GM18909 (cell line): ENCODE results near the gene SAP130.
"Not testable (repeated sequence)": the region's sequence is repeated elsewhere in the genome, so short reads cannot be mapped to it uniquely, and the experiment has no call there.

ENCODE experiments used
- ATAC-seq: cut with Tn5 transposase; IDR thresholded peaks from one replicate; pipeline ENCODE4 v1.9.1; 2021; ENCODE audit warnings: mild to moderate bottlenecking; ENCODE audit not compliant: unreplicated experiment, poor library complexity

SAP130 gene

DNA sequence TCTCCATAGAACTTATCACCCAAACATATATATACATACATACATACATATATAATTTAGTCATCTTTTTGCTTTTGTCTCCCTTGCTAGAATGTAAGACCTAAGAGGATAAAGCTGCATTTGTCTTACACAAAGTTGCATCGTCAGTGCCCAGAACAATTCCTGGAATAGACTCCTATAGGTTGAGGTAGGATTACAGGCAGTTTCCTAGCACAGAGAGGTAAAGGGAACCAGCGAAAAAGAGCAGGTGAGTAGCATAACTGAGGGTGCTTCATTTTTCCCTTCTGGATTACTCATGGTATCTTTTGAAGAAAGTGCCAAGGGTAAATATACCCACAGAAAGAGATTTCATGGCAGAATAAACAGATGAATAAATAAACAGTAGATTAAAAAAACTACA lies 74.0 kb downstream of the SAP130 start:
- no peak for ATAC-seq

DNA sequence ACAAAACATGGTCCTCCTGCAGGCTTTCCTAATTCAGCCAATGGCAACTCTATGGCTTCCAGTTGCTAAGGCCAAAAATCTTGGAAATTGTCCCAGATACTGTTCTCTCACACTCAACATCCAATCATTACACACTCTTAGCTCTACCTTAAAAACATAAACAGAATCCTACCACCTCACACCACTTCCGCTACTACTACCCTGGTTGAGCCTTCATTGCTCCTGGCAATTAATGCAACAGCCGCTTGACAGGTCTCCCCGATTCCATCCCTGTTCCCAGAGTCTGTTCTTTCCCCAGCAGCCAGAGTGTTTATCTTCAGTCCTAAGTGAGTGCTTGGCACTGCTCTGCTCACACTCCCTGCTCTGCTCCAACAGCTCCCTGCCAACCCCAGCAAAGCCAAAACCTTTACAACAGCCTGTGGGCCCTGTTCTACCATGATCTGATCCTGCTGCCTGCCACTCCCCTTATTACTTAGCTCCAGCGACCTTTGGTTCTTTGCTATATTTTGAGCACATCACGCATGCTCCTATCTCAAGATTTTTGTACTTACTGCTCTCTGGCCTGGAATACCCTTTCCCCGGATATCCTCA lies 74.6 kb downstream of the SAP130 start:
- ATAC-seq: no peak

DNA sequence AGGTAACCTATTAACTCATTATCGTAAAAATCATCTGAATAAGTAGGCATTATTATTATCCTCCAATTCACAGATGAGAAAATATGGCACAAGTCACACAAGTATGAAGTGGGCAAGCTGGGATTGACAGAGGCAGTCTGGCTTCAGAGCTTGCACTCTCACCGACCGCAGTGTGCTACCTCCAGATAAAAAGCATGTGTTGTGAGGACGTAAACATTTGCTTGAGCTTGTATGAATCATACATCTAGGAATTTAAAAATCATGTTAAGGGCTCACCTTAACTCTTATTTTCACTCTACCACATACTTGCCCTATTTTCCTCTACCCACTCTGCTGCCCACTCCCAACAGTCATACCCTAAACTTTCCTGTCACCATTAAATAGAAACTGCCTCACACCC lies 76.8 kb downstream of the SAP130 start:
- no peak for ATAC-seq

DNA sequence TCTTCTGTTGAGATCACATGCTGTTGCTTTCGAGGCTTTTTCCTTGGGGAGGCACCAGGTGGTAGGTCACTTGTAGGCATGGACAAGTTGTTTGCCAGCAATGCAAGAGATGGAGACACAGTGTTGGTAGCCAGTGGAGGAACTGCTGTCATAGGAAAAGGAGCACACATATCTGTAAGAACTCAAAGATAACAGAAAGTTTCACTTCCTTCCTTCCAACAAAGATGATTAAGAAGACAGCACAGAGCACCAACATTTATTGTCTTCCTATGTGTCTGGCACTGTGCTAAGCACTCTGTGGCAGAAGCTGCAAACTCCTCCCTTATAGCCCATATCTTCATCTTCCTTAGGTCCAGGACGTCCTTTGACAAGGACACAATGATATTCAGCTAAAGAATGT lies 77.6 kb downstream of the SAP130 start:
- ATAC-seq: no peak

DNA sequence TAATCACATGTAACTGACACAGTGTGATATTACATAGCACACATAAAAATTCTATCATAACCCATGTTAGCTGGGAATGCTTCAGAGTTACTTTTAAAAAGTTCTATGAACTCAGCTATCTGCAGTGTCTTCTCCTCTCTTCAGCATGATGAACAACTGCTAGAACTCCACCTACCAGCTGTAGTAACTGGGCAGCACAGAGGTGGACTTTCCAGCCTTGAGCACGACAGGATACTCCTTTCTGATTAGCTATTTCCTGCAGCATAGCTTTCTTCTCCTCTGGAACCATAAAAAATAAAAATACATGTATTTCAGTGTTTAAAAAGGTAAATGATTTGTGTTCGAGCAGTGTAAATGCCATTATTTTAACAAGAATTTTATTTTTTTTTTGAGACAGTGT lies 82.6 kb downstream of the SAP130 start:
- no peak for ATAC-seq

DNA sequence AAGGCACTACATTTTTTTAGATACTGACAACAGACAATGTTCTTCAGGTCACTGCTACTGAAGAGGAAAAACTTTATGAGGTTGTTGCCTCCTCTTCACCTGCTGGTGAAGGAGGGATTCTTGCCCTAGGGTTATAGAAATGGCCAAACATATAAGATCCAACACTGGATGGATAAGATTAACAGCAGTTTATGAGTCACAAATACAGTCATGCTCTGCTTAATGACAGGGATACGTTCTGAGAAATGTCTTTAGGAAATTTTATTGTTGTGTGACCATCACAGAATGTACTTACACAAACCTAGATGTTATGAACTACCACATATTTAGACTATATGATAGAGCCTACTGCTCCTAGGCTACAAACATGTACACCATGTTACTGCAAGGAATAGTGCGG lies 84.7 kb downstream of the SAP130 start:
- no peak for ATAC-seq

DNA sequence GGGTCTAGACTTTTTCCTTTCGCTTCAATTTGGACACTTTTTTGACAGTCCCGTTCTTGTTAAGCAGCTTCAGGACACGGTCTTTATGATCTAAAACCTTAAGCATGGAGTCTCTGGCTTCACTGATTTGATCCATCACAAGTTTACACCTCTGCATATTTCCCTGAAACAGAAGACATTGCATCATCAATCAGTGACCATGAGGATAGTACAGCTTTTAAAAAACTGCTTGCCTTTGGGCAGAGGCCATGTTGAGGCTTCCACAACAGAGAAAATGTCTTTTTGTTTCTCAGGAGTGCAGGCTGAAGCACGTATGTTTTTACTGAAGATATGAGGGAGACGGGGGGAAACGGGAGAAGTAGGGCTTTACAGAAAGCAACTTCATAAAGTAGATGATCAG lies 85.9 kb downstream of the SAP130 start:
- no peak for ATAC-seq

DNA sequence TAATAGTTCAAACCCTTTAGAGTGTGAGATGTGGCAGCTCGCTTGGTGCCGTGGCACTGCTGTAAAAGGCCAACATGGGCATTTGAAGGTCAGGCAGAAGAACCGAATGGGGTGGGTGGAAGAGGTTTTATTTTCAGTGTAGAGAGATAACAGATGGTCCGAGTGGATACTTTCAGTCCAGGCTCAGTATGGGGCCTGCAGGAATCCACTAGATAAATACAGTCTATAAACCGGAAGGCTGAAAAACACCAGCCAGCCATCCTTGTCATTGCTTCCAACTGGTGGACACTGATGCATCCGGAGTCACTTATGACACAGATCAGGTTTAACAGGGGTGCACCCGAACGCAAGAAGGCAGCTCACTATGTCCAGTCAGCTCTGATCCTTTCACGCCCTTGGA lies 86.4 kb downstream of the SAP130 start:
- no peak for ATAC-seq

DNA sequence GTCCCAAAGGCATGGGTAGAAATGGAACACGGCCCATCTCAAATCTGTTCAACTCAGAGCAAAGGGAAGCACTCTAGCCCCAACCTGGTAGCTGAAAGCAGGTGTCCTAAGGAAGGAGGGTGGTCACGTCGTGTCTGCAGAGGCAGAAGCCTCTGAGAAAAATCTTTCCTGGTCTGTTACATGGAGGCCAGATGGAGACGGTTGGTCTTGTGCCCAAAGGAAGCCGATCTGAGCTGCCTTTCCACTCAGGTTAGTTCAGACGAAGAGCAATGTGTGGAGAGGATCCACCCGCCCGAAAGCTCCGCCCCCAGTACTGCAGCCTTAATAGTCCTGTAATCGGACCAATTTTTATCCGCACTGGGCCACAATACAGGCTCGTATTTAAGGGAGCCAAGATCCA lies 87.2 kb downstream of the SAP130 start:
- ATAC-seq: no peak

DNA sequence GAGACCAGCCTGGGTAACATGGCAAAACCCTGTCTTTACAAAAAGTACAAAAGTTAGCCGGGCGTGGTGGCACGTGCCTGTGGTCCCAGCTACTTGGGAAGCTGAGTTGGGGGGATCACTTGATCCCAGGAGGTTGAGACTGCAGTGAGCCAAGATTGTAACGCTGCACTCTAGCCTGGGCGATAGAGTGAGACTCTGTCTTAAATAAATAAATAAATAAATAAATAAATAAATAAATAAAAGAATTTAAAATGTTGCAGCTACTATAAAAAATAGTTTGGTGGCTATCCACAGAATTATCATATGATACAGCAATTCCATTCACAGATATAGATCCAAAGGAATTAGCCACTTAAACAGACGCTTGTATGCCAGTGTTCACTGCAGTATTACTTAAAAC lies 92.5 kb downstream of the SAP130 start:
- ATAC-seq: no peak

DNA sequence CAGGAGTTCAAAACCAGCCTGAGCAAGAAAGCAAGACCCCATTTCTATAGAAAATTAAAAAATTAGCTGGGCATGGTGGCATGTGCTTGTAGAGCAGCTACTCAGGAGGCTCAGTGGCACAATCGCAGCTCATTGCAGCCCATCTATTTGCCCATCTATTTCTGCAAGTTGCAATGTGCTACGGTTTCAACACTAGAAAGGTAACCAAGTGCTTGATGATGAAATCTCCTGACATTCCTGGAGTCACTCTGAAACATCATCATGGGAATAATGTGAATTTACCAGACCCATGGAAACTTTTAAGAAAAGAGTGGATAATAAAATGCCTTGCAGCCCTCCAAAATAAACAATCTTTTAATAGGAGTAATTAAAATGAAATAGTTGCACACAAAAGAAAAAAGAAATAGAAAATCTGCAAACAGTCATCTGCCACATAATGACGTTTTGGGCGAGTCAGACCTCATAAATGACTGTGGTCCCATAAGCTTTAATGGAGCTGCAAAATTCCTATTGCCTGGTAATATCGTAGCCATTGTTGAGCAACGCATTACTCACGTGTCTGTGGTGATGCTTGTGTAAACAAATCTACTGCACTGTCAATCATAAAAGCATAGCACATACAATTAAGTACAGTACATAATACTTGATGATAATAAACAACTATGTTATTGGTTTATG lies 95.5 kb downstream of the SAP130 start:
- ATAC-seq: no peak

DNA sequence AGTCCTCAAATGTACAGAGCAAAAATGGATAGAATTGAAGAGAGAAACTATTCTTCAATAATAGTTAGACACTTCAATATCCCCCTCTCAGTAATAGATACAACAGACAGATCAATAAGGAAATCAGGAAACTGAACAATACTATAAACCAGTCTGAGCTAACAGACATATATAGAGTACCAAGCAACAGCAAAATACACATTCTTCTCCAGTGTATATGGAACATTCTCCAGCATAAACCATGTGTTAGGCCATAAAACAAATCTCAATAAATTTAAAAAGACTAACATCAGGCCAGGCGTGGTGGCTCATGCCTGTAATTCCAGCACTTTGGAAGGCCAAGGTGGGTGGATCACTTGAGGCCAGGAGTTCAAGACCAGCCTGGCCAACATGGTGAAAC lies 98.4 kb downstream of the SAP130 start:
- no peak for ATAC-seq

DNA sequence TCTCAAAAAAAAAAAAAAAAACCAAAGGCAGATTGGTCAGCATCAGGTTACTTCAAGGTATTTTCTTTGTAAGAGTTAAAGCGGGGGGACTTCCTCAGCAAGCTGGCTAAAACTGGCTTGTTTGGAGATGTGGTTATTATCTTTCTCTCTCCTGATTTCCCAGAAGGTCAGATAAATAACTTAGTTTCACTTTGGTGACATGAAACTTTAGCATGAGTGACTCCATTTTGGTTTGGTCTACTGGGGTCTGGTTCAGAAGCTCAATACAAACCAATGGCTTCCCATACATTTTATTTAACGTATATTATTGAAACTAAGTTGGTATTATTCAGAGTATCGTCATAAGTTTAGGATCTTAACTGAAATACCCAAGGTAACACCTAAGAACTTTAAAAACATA lies 100.5 kb downstream of the SAP130 start:
- no peak for ATAC-seq

DNA sequence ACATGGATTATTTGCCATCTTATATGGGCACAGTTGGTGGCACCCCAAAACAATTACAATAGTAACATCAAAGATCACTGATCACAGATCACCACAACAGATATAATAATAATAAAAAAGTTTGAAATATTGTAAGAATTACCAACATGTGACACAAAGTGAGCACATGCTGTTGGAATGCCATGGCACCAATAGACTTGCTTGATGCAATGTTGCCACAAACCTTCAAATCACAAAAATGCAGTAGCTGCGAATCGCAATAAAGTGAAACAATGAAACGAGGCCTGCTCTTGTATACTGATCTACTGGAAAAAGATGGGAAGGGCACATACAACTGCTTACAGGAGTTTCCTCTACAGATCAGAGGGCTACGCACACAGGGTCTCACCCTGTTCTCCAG lies 109.9 kb downstream of the SAP130 start:
- no peak for ATAC-seq

DNA sequence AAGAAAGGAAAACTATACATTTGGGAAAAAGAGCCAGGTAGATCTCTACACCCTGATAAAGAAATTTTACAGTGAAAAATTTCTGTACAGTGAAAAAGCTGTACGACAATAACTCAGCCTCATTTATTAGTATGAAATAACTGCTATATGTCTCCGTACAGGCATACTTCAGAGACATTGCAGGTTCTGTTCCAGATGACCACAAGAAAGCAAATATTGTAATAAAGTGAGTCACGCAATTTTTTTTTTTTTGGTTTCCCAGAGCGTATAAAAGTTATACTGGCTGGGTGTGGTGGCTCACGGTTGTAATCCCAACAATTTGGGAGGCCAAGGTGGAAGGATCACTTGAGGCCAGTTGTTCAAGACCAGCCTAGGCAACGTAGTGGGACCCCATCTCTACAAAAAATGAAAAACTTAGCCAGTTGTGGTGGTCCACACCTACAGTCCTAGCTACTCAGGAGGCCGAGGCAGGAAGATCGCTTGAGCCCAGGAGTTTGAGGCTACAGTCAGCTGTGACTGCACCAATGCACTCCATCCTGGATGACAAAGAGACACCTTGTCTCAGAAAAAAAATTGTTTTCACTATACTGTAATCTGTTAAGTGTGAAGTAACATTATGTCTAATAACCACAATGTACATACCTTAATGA lies 113.9 kb downstream of the SAP130 start:
- ATAC-seq: no peak

DNA sequence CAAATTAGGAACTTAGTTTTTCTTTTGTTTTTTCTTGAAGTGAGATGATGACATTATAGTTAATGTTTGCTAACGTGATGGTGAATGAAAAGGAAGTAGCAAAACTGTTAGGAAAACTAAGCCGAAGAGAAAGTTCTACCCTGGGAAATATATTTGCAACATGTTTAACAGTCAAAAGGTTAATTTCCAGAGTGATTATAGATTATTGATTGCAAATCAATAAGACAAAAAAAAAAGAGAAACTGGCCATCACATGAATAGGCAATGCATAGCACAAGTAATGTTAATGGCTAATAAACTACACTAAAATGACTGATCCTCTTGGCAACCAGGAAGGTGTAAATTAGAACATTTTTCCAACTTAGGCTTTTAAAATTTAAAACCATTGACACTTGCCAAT lies 116.1 kb downstream of the SAP130 start:
- no peak for ATAC-seq

DNA sequence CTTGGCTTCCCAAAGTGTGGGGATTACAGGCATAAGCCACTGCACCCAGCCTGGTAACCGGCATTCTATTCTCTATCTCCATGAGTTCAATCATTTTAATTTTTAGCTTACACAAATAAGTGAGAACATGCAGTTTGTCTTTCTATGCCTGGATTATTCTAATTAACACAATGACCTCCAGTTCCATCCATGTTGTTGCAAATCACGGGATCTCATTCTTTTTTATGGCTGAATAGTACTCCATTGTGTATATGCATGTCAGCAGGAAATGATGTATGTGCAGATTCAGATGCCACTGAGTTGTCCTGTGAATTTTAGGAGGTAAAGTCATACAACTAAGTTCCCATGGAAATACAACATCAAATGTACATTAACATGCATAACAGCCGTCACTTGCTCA lies 117.4 kb downstream of the SAP130 start:
- no peak for ATAC-seq

DNA sequence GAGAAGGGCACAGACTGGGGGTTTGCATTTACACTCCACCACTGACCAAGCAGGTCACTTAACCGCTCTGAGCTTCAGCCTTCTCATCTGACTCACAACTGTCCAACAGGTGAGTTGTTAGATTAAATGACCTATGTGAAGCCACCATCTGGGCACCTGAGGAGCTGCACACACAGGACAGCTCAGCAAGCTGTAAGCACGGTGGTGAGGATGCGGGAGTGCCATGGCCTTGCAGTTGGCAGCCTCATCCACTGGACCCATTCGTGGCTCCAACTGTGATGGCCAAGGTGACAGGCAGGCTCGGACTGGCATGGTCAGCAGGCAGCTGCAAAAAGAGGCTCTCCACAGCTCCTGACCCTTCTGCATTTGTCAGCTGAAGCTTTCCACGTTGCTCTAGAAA lies 118.8 kb downstream of the SAP130 start:
- no peak for ATAC-seq

DNA sequence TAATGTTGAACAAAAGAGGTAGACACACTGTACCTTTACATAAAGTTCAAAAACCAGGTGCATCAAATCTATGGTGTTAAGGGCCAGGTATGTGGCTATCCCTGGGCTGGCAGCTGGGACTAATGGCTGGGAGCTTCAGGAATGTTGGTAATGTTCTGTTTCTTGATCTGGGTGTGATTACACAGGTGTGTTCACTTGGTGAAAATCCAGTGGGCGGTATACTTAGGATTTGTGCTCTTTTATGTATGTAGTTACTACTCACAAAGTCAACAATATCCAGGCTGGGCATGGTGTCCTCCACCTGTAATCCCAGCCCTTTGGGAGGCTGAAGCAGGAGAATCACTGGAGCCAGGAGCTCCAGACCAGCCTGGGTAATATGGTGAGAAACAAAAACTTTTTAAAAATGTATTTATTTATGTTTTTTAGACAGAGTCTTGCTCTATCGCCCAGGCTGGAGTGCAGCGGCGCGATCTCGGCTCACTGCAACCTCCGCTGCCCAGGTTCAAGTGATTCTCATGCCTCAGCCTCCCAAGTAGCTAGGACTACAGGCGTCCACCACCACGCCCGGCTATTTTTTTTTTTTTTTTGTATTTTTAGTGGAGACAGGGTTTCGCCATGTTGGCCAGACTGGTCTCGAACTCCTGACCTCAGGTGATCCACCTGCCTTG lies 120.0 kb downstream of the SAP130 start:
- not testable (repeated sequence) for ATAC-seq

DNA sequence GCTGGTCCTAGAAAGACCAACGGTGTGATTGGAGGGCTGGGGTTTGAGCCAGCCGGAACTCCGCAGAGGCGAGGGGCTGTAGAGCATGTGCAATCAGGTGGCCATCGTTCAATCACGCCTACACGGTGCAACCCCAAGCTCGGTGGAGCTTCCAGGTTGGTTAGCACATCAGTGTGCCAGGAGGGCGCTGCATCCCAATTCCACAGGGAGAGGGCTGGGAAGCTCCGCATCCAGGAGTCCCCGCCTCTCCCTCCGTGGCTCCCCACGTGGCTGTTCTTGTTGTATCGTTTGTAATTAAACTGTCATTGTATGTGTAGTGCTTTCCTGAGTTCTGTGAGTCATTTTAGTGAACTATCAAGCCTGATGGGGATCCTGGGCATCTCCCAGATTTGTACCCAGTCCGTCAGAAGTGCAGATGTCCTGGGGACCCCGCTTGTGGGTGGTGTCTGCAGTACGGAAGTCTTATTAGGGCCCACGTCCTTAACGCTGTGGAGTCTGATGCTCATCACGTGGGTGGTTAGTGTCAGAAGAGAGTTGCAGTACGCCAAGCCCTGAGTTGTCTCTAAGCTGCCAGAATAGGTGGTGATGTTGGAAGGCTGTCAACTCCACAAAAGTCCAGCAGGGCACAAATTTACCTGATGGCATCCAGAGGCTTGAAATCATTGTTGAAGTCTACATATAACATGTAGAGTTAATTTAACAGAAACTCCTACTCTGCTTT lies 121.5 kb downstream of the SAP130 start:
- ATAC-seq: no peak
